NAMALWA (cell line): ENCODE data around the gene HMCES.
"Not testable (repeated sequence)": the region's sequence is repeated elsewhere in the genome, so short reads cannot be mapped to it uniquely, and the experiment has no call there.

Experiments used
- DNase-seq: peaks from one replicate; pipeline ENCODE4 v3.0.0-alpha.2; 2015; ENCODE audit warnings: low spot score

The HMCES gene

GRCh38 chr3:129347458-129347845, 68.8 kb downstream of the HMCES start:
- no peak for DNase-seq

DNA sequence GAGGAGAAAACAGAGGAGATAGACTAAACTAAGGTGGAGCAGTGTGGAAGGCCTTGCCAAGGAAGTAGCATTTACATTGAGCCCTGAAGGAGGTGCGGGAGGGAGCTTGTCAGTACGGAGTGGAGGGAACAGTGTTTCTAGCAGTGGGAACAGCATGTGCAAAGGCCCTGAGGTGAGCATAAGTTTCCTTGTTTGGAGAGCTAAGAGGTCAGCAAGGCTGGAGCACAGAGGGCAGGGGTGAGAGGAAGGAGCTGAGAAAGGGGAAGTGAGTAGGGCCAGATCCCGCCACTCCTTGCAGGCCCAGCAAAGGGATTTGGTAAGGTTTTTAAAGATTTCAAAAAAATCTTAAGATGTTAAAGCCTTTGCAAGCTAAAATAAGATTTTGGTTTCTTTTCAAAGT, 70.1 kb downstream of the HMCES start:
- DNase-seq = no peak

GRCh38 chr3:129349169-129349568, 70.5 kb downstream of the HMCES start:
- DNase-seq = not testable (repeated sequence)

DNA sequence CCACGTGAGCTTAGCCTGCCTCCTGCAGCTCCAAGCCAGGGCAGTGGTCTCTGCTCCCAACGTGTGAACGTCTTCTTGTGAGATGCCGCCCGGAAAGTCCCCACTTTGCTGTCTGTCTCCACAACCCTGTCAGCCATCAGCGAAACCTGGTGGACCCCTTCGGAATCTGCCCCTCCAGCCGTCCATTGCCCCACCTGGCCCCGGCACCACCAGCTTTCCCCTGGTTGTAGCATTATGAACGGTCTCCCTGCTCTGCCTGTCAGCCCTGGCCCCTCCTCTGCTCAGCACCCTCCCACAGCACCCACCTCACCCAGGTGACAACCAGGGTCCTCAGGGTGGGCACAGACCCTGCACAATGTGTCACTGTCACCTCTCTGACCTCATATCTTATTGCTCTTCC, 71.1 kb downstream of the HMCES start:
- DNase-seq = no peak

DNA sequence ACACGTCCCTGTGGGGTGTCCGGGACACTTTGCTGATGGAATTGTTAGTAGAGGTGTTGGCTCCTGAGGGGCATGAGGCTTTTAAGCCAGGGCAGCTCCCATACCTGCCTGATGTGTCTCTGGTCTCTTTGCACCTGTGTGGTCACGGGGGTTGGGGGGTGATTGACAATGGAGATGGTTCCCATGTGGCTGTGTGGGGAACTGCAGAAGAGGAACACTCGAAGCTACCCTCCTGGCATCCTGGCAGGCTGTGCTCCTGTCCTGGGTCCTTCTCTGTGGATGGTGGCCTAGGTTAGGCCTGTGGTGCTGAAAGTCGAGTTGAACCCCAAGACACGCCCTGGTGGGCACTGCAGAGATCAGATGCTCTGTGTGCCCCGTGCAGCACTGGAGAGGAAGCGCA, 73.4 kb downstream of the HMCES start:
- DNase-seq = peak; percentile 45

DNA sequence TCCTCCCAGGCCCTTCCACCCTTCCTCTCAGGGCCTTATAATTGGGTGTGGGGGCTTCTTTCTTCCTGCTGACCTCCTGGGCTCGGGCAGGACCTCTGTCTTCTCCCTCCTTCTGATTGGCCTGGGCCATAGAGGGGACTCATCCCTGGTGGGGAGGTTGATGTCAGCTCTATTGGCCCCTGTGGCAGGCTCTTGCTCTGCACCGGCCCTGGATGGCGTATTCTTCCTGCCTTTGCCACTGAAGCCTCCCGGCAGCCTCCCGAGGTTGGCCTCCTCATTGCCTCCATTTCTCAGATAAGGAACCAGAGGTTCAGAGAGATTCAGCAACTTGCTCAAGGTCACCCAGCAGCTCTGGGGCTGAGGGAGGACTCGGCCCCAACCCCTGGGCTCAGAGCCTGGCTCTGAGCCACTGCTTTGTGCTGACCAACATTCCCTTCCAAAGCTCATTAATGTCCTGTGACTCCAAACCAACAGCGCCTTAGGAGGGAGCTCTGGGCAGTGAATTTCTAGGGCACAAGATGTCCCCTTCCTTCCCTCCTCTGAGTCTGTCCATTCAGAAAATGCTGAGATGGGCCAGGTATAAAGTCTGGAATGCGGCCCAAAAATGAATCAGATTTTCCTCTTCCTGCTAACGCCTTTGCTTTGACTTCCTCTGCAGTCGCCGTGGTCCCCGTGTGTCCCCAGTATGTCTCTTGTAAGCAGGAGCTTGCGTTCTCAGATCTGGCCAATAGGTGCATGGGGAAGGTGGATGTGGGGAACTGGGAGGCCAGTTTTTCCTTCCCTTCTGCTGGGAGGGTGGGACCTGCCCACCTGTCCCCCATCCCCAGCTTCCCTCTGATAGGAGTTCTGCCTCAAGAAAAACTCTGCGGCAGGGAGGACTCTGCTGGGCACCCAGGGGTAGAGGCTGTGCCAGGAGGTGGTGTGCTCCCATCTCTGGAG, 74.2 kb downstream of the HMCES start:
- no peak for DNase-seq

DNA sequence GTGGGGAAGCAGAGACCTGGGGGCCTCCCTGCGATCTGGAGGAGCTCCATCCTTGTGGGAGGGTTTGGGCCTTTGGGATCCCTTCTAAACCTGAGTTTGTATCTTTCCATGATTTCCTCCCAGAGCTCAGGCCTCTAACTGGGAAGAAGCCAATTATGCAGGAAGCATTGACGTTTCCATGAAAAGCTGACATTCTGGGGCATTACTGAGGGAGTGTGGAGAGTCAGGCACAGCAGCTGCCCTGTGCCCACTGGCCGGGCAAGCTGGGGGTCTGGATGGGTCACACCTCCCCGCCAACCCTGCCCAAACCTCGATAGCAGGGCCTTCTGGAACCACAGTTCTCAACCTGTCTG, 74.9 kb downstream of the HMCES start:
- no peak for DNase-seq
